Neutrophil (primary cell): ENCODE measurements around the gene PDZD8.

Source experiments
- H3K27ac ChIP-seq: fragments of 200-600 bp; sonication (generic); 2 replicates; pipeline ENCODE4 v1.5.1; 2016; ENCODE audit warnings: mild to moderate bottlenecking, moderate library complexity
- H3K27me3 ChIP-seq: fragments of 200-600 bp; sonication (generic); 2 replicates; pipeline ENCODE4 v1.6.0; 2016; ENCODE audit warnings: mild to moderate bottlenecking
- H3K36me3 ChIP-seq: fragments of 200-600 bp; sonication (generic); 2 replicates; pipeline ENCODE4 v1.5.1; 2017
- H3K4me1 ChIP-seq, 2 experiments: fragments of 200-600 bp in 1 of 2; sonication (generic) in 1 of 2; 1 replicate in 1 of 2; 2 replicates in 1 of 2; pipeline versions ENCODE4 v1.5.1 to v1.6.1; 2013 to 2016; ENCODE audit warnings: low read depth in 1 of 2, low read length in 1 of 2, mild to moderate bottlenecking in 1 of 2, moderate library complexity in 1 of 2; ENCODE audit not compliant: control insufficient read depth in 1 of 2, insufficient read depth in 1 of 2
- H3K4me3 ChIP-seq, 2 experiments: fragments of 200-600 bp in 1 of 2; sonication (generic) in 1 of 2; 1 replicate in 1 of 2; 2 replicates in 1 of 2; pipeline ENCODE4 v1.5.1; 2013 to 2016; ENCODE audit warnings: low read depth in 1 of 2, low read length in 1 of 2, mild to moderate bottlenecking in 1 of 2, moderate library complexity in 1 of 2
- H3K9me3 ChIP-seq: fragments of 200-600 bp; sonication (generic); 2 replicates; pipeline ENCODE4 v1.5.1; 2016
- CTCF ChIP-seq: fragments of 200-600 bp; sonication (generic); IDR thresholded peaks from 2 replicates; pipeline ENCODE4 v1.5.1; 2016; ENCODE audit warnings: antibody characterized with exemption

PDZD8 gene

GRCh38 chr10:117274509-117274908 lies 100.7 kb downstream of the PDZD8 start:
- H3K9me3 ChIP-seq, result no peaks in the 10 kb centered on the region
- TF ChIP-seq CTCF, result no peak
- no peak overlapping the region for H3K4me3 ChIP-seq
- no peak overlapping the region for H3K27ac ChIP-seq
- H3K36me3 ChIP-seq, result no peaks in the 10 kb centered on the region
- no peaks in the 10 kb centered on the region for H3K27me3 ChIP-seq
- peaks cover 18 to 28% of the 10 kb centered on the region in 2 experiments for H3K4me1 ChIP-seq

GRCh38 chr10:117273980-117274379 lies 101.3 kb downstream of the PDZD8 start:
- H3K36me3 ChIP-seq, result no peaks in the 10 kb centered on the region
- H3K9me3 ChIP-seq, result no peaks in the 10 kb centered on the region
- H3K27me3 ChIP-seq, result no peaks in the 10 kb centered on the region
- no peak overlapping the region for H3K27ac ChIP-seq
- no peak overlapping the region for H3K4me3 ChIP-seq
- TF ChIP-seq CTCF, result no peak
- H3K4me1 ChIP-seq, result peaks cover 18 to 28% of the 10 kb centered on the region in 2 experiments

- no peak overlapping the region for H3K4me3 ChIP-seq
- H3K9me3 ChIP-seq, result no peaks in the 10 kb centered on the region
- no peak for TF ChIP-seq CTCF
Measured at GRCh38 chr10:117272195-117273076, 102.8 kb downstream of the PDZD8 start.

GRCh38 chr10:117271427-117271826 lies 103.8 kb downstream of the PDZD8 start:
- Histone ChIP-seq H3K9me3 (no peaks in the 10 kb centered on the region), H3K36me3 (peaks cover 10% of the 10 kb centered on the region), H3K27ac (peak overlapping the region; percentile 58), H3K4me3 (no peak overlapping the region), H3K4me1 (peaks cover 18 to 28% of the 10 kb centered on the region in 2 experiments), H3K27me3 (no peaks in the 10 kb centered on the region)
- no peak for TF ChIP-seq CTCF

More at GRCh38 chr10:117272195-117273076, 102.8 kb downstream of the PDZD8 start:
- Histone ChIP-seq H3K4me1 (peaks cover 18 to 28% of the 10 kb centered on the region in 2 experiments), H3K27ac (peak overlapping the region; percentile 58), H3K36me3 (peaks cover 10% of the 10 kb centered on the region), H3K27me3 (no peaks in the 10 kb centered on the region)

GRCh38 chr10:117268907-117269306 lies 106.3 kb downstream of the PDZD8 start:
- H3K36me3 ChIP-seq, result peaks cover 10% of the 10 kb centered on the region
- H3K4me1 ChIP-seq, result peaks cover 18 to 25% of the 10 kb centered on the region in 2 experiments
- H3K27ac ChIP-seq, result no peak overlapping the region
- H3K4me3 ChIP-seq, result no peak overlapping the region
- no peaks in the 10 kb centered on the region for H3K9me3 ChIP-seq
- H3K27me3 ChIP-seq, result no peaks in the 10 kb centered on the region
- no peak for TF ChIP-seq CTCF
